Smooth muscle cell of the coronary artery (primary cell): ENCODE measurements around the gene LECT2. TPM values are rescaled to one million over a fixed set of nuclear protein-coding genes. Genes with fewer than 3 reads are reported as not detected.

Source experiments
- total RNA-seq: library from RNA; depleted of rRNA; stranded (reverse); fragments of >200 nt; gene quantifications from 2 replicates; pipeline ENCODE4 v1.2.3, GENCODE V29; 2014; ENCODE audit warnings: low replicate concordance

Gene LECT2
- not detected in 2 replicates for total RNA-seq

DNA sequence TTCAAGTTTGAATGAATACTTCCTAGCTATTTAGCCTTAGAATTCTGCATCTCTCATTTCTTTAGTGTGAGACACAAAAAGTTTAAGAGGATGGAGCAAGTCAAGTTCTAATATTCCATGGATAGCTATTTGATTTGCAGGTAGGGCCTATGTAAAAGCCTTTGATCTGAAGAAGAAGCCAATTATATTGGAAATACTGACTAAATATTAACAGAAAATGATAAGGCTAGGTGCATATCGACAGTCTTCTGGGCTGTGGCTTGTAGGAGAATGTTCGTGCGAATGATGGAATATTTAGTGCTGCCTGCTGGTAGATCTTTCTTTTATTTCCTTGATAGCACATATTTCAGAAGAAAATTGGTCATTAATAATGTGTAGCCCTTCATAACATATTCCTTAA is at the start of gene LECT2:
Gene LECT2 (minus strand): TSS at position 85 of the 400 bp plus-strand sequence. CDS start 150 bp downstream, outside the sequence.

Other genes with a start within 250 kb of the LECT2 start
- gene SLC25A48, start 120.3 kb downstream of the LECT2 start, total RNA-seq = not detected in 2 replicates
- not detected in 2 replicates for gene IL9, start 59.1 kb downstream of the LECT2 start, total RNA-seq
- 554 and 999 TPM in 2 replicates for gene TGFBI, start 74.0 kb upstream of the LECT2 start, total RNA-seq
- gene SMAD5, start 177.9 kb upstream of the LECT2 start, total RNA-seq = 31.9 and 35.6 TPM in 2 replicates
- not detected in 2 replicates for gene SMIM32, start 238.2 kb upstream of the LECT2 start, total RNA-seq